ENCODE measurements around the gene TMEM240. TPM values are rescaled to one million over a fixed set of nuclear protein-coding genes. Genes with fewer than 3 reads are reported as not detected.

TMEM240 gene
- total and polyA plus RNA-seq, 2 donors (not counting 3 experiments of a cell fraction or from before 2014, with no cell fraction given) = 7.0 to 7.6 TPM

DNA sequence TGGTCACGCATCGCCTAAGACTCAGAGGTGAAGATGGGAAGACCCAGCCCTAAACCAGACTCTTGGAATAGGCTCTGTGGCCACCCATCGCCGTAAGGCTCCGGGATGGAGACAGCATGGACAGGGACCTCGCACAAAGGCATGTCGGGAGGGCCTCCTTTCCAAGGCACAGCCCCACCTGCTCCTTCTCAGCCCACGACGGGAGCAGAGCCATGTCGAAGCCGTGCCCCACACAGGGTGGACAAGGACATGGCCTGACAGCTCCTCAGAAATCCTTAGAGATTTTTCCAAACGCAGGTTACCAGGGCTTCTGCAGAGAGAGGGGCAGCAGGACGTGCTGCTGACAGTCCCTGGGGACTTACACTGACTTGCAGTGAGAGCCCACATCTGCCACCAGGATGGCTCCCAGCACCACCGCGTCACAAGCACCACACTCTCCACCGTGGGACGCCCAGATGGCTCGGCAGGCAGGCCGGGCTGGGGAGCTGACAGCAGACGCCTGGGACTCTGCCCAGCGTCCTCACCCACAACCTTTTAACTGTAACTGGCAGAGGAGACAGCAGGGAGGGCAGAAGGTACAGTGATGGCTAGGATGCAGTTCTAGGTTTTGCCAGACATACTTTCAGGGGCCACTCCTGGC lies 22.3 kb upstream of the TMEM240 start:
- dilution Hi-C loops (cut with MboI; ENCODE audit: extremely low pct_ligation_motif_present, low sequenced_read_pairs) (no loop called here), intact Hi-C loops (cut with micrococcal nuclease) (no loop called here)
- TF ChIP-seq GATA2 (IDR thresholded peaks at IDR 0.05; ENCODE audit: insufficient read depth, insufficient read length, low read depth, low read length) (no peak), CTCF (IDR thresholded peaks at IDR 0.05; ENCODE audit: extremely low read depth in 1 of 2, insufficient read depth in 1 of 2, low read depth in 1 of 2, low read length in 2 of 2) (no peak), POLR2A (IDR thresholded peaks at IDR 0.05; ENCODE audit: low read depth, low read length) (no peak), MYC (IDR thresholded peaks at IDR 0.05; ENCODE audit: low read depth, low read length) (no peak)
- Histone ChIP-seq H3K36me3 (ENCODE audit: control insufficient read depth in 2 of 2, extremely low read depth in 1 of 2, insufficient read depth in 2 of 2, low read length in 2 of 2) (peaks cover 16 to 30% of the 10 kb centered on the region in 2 experiments), H3K4me3 (replicated peaks in 1 of 3; ENCODE audit: insufficient read depth in 1 of 3, low read depth in 1 of 3, low read length in 3 of 3) (no peak overlapping the region), H3K79me2 (ENCODE audit: control insufficient read depth, insufficient read depth, low read length) (peaks cover 53% of the 10 kb centered on the region), H3K27ac (ENCODE audit: insufficient read depth, low read depth, low read length) (no peak overlapping the region), H4K20me1 (replicated peaks; ENCODE audit: control insufficient read depth, extremely low read depth, insufficient read depth, low read length) (no peaks in the 10 kb centered on the region), H2AFZ (ENCODE audit: low read depth, low read length) (no peak overlapping the region), H3K9ac (replicated peaks; ENCODE audit: extremely low read depth, insufficient read depth, low read length) (no peak overlapping the region), H3K9me1 (replicated peaks; ENCODE audit: control insufficient read depth, extremely low read depth, insufficient read depth, low read length) (no peaks in the 10 kb centered on the region), H3K4me1 (ENCODE audit: control insufficient read depth, extremely low read depth, insufficient read depth, low read length) (peaks cover 7% of the 10 kb centered on the region), H3K9me3 (replicated peaks; ENCODE audit: control insufficient read depth, insufficient read depth, low read length) (no peaks in the 10 kb centered on the region), H3K27me3 (ENCODE audit: control insufficient read depth in 2 of 2, insufficient read depth in 2 of 2, low read length in 2 of 2) (no peaks in the 10 kb centered on the region), H3K4me2 (ENCODE audit: insufficient read depth, low read length) (no peak overlapping the region)
- BruUV-seq (replicated peaks) = no TSS peak
- ChIA-PET POLR2A (no interaction called here), CTCF (interaction anchor here (1.2 to 1.4 kb wide), 2 partner anchors 9 kb away, joined by 3 read pairs; no protein-coding TSS in a partner anchor)
- DNase-seq (ENCODE audit: low read depth, low spot score) (no peak), FAIRE-seq (no peak)

- no peak overlapping the region for H3K9ac ChIP-seq (replicated peaks; ENCODE audit: extremely low read depth, insufficient read depth, low read length)
- H2AFZ ChIP-seq (ENCODE audit: low read depth, low read length) = no peak overlapping the region
- dilution Hi-C loops (cut with MboI; ENCODE audit: extremely low pct_ligation_motif_present, low sequenced_read_pairs) = no loop called here
- intact Hi-C loops (cut with micrococcal nuclease) = no loop called here
- POLR2A ChIA-PET = no interaction called here
- H3K27me3 ChIP-seq (ENCODE audit: control insufficient read depth in 2 of 2, insufficient read depth in 2 of 2, low read length in 2 of 2) = no peaks in the 10 kb centered on the region
- peaks cover 16 to 30% of the 10 kb centered on the region in 2 experiments for H3K36me3 ChIP-seq (ENCODE audit: control insufficient read depth in 2 of 2, extremely low read depth in 1 of 2, insufficient read depth in 2 of 2, low read length in 2 of 2)
- no peak for DNase-seq (ENCODE audit: low read depth, low spot score)
- FAIRE-seq = no peak
- no peak overlapping the region for H3K27ac ChIP-seq (ENCODE audit: insufficient read depth, low read depth, low read length)
- H3K9me1 ChIP-seq (replicated peaks; ENCODE audit: control insufficient read depth, extremely low read depth, insufficient read depth, low read length) = no peaks in the 10 kb centered on the region
- no peak overlapping the region for H3K4me3 ChIP-seq (replicated peaks in 1 of 3; ENCODE audit: insufficient read depth in 1 of 3, low read depth in 1 of 3, low read length in 3 of 3)
- H3K4me2 ChIP-seq (ENCODE audit: insufficient read depth, low read length) = no peak overlapping the region
- CTCF ChIA-PET = interaction anchor here (1.2 to 1.4 kb wide), 2 partner anchors 8 to 9 kb away, joined by 3 read pairs; no protein-coding TSS in a partner anchor
- peaks cover 45% of the 10 kb centered on the region for H3K79me2 ChIP-seq (ENCODE audit: control insufficient read depth, insufficient read depth, low read length)
- no peaks in the 10 kb centered on the region for H3K9me3 ChIP-seq (replicated peaks; ENCODE audit: control insufficient read depth, insufficient read depth, low read length)
- no peak for TF ChIP-seq GATA2 (IDR thresholded peaks at IDR 0.05; ENCODE audit: insufficient read depth, insufficient read length, low read depth, low read length)
- no peaks in the 10 kb centered on the region for H4K20me1 ChIP-seq (replicated peaks; ENCODE audit: control insufficient read depth, extremely low read depth, insufficient read depth, low read length)
- BruUV-seq (replicated peaks) = no TSS peak
- peaks cover 3% of the 10 kb centered on the region for H3K4me1 ChIP-seq (ENCODE audit: control insufficient read depth, extremely low read depth, insufficient read depth, low read length)
Observed at GRCh38 chr1:1561801-1562470, 21.5 kb upstream of the TMEM240 start.
